Keratinocyte (primary cell): ENCODE data around the gene DCP1A. TPM values are rescaled to one million over a fixed set of nuclear protein-coding genes. Genes with fewer than 3 reads are reported as not detected.

Source experiments
- DNase-seq: peaks from one replicate; pipeline ENCODE4 v3.0.0-alpha.2; 2011; ENCODE audit warnings: low read depth, missing footprints, low spot score
- FAIRE-seq: peaks from 2 replicates; lab custom pipeline; 2011; peaks lifted over from hg19 to GRCh38; lab: Jason Lieb, UNC
- H2AFZ ChIP-seq: 2 replicates; pipeline ENCODE4 v1.6.0; 2012; ENCODE audit warnings: low read length, control low read depth, inconsistent platforms; ENCODE audit not compliant: control insufficient read depth
- H3K27ac ChIP-seq: 2 replicates; pipeline ENCODE4 v1.5.1; 2011; ENCODE audit warnings: low read length; ENCODE audit not compliant: control insufficient read depth, insufficient read depth
- H3K27me3 ChIP-seq: 3 replicates; pipeline ENCODE4 v1.6.0; 2011; ENCODE audit warnings: low read length; ENCODE audit not compliant: control insufficient read depth, insufficient read depth; ENCODE audit errors: extremely low read depth
- H3K36me3 ChIP-seq, 2 experiments: 2 replicates in 1 of 2; 3 replicates in 1 of 2; pipeline ENCODE4 v1.5.1; 2011; ENCODE audit warnings: low read length in 2 of 2, mild to moderate bottlenecking in 1 of 2; ENCODE audit not compliant: control insufficient read depth in 2 of 2, insufficient read depth in 2 of 2; ENCODE audit errors: extremely low read depth in 1 of 2
- H3K4me1 ChIP-seq: 3 replicates; pipeline ENCODE4 v1.5.1; 2011; ENCODE audit warnings: low read length; ENCODE audit not compliant: control insufficient read depth, insufficient read depth; ENCODE audit errors: extremely low read depth
- H3K4me2 ChIP-seq: 3 replicates; pipeline ENCODE4 v1.6.0; 2011; ENCODE audit warnings: low read depth, low read length; ENCODE audit not compliant: control insufficient read depth, insufficient read depth; ENCODE audit errors: extremely low read depth
- H3K4me3 ChIP-seq, 3 experiments: fragments of 200-600 bp in 1 of 3; sonication (generic) in 1 of 3; 2 replicates in 2 of 3; 3 replicates in 1 of 3; pipeline ENCODE4 v1.5.1; 2011 to 2016; ENCODE audit warnings: low read length in 3 of 3, mild to moderate bottlenecking in 3 of 3, control low read depth in 2 of 3, inconsistent platforms in 1 of 3, low read depth in 1 of 3, mixed read lengths in 1 of 3, mixed run types in 1 of 3, moderate library complexity in 1 of 3; ENCODE audit not compliant: control insufficient read depth in 2 of 3, insufficient read depth in 2 of 3; ENCODE audit errors: extremely low read depth in 1 of 3
- H3K79me2 ChIP-seq: 2 replicates; pipeline ENCODE4 v1.6.0; 2012; ENCODE audit warnings: low read length; ENCODE audit not compliant: control insufficient read depth, insufficient read depth
- H3K9ac ChIP-seq: 3 replicates; pipeline ENCODE4 v1.6.0; 2011; ENCODE audit warnings: low read length; ENCODE audit not compliant: control insufficient read depth, insufficient read depth; ENCODE audit errors: extremely low read depth
- H3K9me1 ChIP-seq: 3 replicates; pipeline ENCODE4 v1.6.0; 2011; ENCODE audit warnings: low read length; ENCODE audit not compliant: control insufficient read depth, insufficient read depth; ENCODE audit errors: extremely low read depth
- H3K9me3 ChIP-seq: 2 replicates; pipeline ENCODE4 v1.5.1; 2012; ENCODE audit warnings: low read depth, low read length; ENCODE audit not compliant: control insufficient read depth
- H4K20me1 ChIP-seq: 3 replicates; pipeline ENCODE4 v1.6.0; 2011; ENCODE audit warnings: low read length; ENCODE audit not compliant: control insufficient read depth, insufficient read depth; ENCODE audit errors: extremely low read depth
- CTCF ChIP-seq, 3 experiments: IDR thresholded peaks in 1 of 3; conservative IDR thresholded peaks in 1 of 3; optimal IDR thresholded peaks in 1 of 3; 2 replicates in 2 of 3; 3 replicates in 1 of 3; pipeline versions ENCODE3 to v1.5.1; 2011; ENCODE audit warnings: low read length in 3 of 3, mild to moderate bottlenecking in 3 of 3, moderate library complexity in 2 of 3, control low read depth in 1 of 3, inconsistent platforms in 1 of 3; ENCODE audit not compliant: insufficient read depth in 2 of 3; ENCODE audit errors: extremely low read depth in 1 of 3
- EZH2 ChIP-seq: IDR thresholded peaks from one replicate; pipeline ENCODE4 v1.6.1; 2012; ENCODE audit warnings: inconsistent platforms, mild to moderate bottlenecking, low read length, moderate library complexity
- dilution Hi-C: fragments of 300-500 bp; cut with MboI; formaldehyde crosslinking; loops from one replicate; pipeline ENCODE4 v1.7.0; 2020; ENCODE audit warnings: low sequenced_read_pairs; ENCODE audit not compliant: extremely low pct_ligation_motif_present
- polyA plus RNA-seq, 5 experiments: library from polyadenylated mRNA; depleted of rRNA in 3 of 5; stranded (reverse) in 3 of 5; stranded (forward) in 1 of 5; unstranded in 1 of 5; fragments of >200 nt; gene quantifications; 1 replicate in 1 of 5; 2 replicates in 3 of 5; 3 replicates in 1 of 5; pipeline versions ENCODE4 v1.2.1 to v1.2.3, GENCODE V29; 2011 to 2012; ENCODE audit warnings: missing spikeins in 2 of 5, low read depth in 1 of 5, low replicate concordance in 1 of 5

DCP1A gene
- polyA plus RNA-seq, 1 donor (not counting 4 experiments of a cell fraction or from before 2014, with no cell fraction given), result 15.0 TPM

DNA sequence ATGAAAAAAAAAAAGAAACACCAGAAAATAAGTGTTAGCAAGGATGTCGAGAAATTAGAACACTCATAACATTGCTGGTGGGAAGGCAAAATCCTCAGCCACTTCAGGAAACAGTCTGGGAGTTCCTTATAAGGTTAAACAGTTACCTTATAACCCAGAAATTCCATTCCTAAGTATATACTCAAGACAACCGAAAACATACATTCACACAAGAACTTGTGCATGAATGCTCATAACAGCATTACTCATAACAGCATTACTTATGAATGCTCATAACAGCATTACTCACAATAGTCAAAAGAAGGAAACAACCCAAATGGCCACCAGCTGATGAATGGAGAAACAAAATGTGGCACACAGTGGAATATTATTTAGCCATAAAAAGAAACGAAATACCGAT, 34.8 kb upstream of the DCP1A start:
- Histone ChIP-seq H3K4me1 (no peaks in the 10 kb centered on the region), H3K9me1 (no peaks in the 10 kb centered on the region), H3K36me3 (no peaks in the 10 kb centered on the region), H3K9ac (no peak overlapping the region), H2AFZ (no peak overlapping the region), H3K4me2 (no peak overlapping the region), H3K27ac (no peak overlapping the region), H3K27me3 (no peaks in the 10 kb centered on the region), H3K9me3 (no peaks in the 10 kb centered on the region), H3K79me2 (no peaks in the 10 kb centered on the region), H4K20me1 (no peaks in the 10 kb centered on the region), H3K4me3 (no peak overlapping the region)
- TF ChIP-seq EZH2 (no peak), CTCF (optimal IDR thresholded peaks at IDR 0.05 in 1 of 3, IDR thresholded peaks at IDR 0.05 in 1 of 3, conservative IDR thresholded peaks at IDR 0.05 in 1 of 3; ENCODE audit: extremely low read depth in 1 of 3, insufficient read depth in 2 of 3, low read length in 3 of 3) (no peak)
- DNase-seq (no peak), FAIRE-seq (no peak)
- dilution Hi-C loops, result no loop called here

- no peak for FAIRE-seq
- dilution Hi-C loops, result no loop called here
- Histone ChIP-seq H3K4me2 (no peak overlapping the region), H3K36me3 (no peaks in the 10 kb centered on the region), H3K27me3 (no peaks in the 10 kb centered on the region), H2AFZ (no peak overlapping the region), H3K4me3 (no peak overlapping the region), H3K9ac (no peak overlapping the region), H3K79me2 (no peaks in the 10 kb centered on the region), H3K9me3 (no peaks in the 10 kb centered on the region), H3K4me1 (no peaks in the 10 kb centered on the region), H4K20me1 (no peaks in the 10 kb centered on the region), H3K9me1 (no peaks in the 10 kb centered on the region), H3K27ac (no peak overlapping the region)
- no peak for DNase-seq
- TF ChIP-seq EZH2 (no peak), CTCF (optimal IDR thresholded peaks at IDR 0.05 in 1 of 3, IDR thresholded peaks at IDR 0.05 in 1 of 3, conservative IDR thresholded peaks at IDR 0.05 in 1 of 3; ENCODE audit: extremely low read depth in 1 of 3, insufficient read depth in 2 of 3, low read length in 3 of 3) (no peak)
These were observed 33.0 kb upstream of the DCP1A start for GRCh38 chr3:53380306-53380705.
